CD4-positive, alpha-beta T cell treated with Interleukin-15 for 1 hour (primary cell): Measurements from ENCODE around the gene TUBD1.

Experiments
- DNase-seq: peaks from one replicate; pipeline ENCODE4 v3.0.0-alpha.2; 2020

The TUBD1 gene

DNA sequence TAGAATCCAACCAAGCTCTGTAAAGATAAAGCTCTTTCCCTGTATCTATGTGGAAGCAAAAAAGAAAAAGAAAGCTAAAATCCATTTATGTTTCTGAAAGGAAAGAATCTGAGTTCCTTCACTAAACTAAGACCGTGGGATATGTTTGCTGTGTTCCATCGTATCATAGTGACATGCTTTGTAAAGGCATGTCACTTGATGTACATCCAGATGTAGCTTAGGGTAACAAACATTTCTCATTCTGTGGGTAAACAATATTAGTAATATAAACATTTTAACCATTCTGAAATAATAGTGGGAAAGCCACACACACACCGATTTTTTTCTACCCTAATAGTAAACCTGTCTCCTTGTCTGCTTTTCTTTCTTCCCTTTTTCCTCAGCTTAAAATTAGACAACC lies 78.1 kb downstream of the TUBD1 start:
- DNase-seq: no peak

DNA sequence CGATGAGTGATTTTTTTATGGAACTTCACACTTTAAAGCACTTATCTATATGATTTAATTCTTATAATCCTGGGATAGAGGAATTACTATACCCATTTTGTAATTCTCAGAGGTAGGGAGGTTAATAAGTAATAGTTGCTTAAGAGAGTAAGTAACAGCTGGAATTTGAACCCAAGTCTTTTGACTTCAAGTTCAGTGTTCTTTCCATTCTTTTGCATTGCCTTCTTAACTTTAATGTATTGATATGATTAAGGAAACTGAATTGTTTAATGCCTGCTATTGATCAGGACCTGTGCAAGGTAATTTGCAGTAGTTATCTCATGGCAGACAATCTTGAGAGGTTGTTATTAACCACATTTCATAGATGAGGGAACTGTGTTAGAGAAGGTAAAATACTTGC lies 78.5 kb downstream of the TUBD1 start:
- DNase-seq: no peak

DNA sequence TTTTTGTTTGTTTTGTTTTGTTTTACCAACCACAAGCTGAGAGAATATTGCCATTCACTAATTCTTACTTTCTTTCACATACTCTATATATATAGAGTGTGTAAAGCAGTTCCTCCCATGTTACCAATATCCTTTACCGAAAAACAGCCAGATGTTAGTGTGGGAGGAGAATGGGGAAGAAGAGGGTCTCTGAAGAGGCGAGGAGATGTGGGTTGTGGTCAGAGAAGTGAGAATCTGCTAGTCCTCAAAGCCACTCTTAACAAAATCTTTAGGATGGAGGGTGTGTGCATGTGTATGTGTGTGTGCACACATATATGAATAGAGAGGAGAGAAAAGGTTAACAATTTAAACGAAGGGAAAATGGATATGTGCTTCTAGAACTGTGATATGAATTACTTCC lies 80.6 kb downstream of the TUBD1 start:
- DNase-seq: no peak

DNA sequence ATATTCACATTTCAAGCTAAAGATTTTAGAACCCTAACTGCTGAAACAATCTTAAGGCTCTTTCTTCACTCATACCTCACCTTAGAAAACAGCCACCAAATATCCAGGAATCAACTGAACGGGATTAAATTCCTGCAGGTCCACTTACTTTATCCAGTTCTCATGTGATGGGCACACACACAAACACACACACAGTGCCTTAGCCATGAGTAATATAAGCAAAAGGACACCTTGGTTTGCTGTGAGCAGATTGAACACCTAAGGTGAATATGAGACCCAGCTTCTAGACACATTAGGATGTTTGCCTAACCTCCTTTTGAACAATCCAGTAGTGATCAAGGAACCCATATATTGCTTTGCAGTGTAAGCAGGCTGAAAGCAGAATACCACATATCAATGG lies 81.5 kb downstream of the TUBD1 start:
- no peak for DNase-seq

DNA sequence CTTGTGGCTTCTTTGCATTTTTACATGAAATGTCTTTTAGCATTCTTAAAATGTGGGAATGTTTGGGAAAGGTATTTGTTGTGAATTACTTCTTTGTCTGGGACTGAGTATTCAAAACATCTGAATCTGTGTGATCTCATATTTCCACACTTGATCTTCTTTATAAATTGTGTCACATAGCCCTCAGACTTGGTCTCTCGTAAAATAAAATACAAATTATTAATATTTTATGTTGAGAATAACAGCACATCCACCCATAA lies 81.9 kb downstream of the TUBD1 start:
- DNase-seq: no peak
